Endometrial microvascular endothelial cells (primary cell): Measurements from ENCODE around the gene KDM3A. TPM values are rescaled to one million over a fixed set of nuclear protein-coding genes. Genes with fewer than 3 reads are reported as not detected.

Experiments used
- in situ Hi-C: cut with HindIII; loops from 2 replicates; pipeline ENCODE4 v1.10.0; 2017; ENCODE audit warnings: low sequenced_read_pairs, low pct_unique_long_range_greater_than_20kb; ENCODE audit errors: inconsistent ontology term
- total RNA-seq: library from RNA; depleted of rRNA; stranded (reverse); fragments of >200 nt; gene quantifications from one replicate; pipeline ENCODE4 v1.2.3, GENCODE V29; 2015; ENCODE audit errors: inconsistent ontology term

The KDM3A gene
- total RNA-seq, 1 donor from 2014 or later, result 14.7 TPM

DNA sequence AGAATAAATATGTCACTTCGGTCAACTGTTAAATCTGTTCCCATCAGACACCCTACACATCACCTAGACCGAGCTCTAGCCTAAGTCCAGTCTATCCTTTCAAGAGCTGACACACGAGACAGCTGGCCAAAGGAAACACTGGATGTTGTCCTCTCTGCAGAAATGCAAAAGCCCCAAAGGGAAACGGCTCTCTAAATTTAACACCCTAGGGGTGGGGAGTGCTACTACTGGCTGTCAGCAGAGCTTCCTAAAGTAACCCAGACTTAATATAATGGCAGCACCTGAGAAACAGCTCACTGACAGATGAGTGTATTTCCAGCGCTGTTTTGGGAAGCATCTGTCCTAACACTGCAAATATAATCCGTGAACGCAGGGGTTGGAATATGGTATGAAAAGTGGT lies 66.4 kb downstream of the KDM3A start:
- in situ Hi-C loops, result no loop called here

DNA sequence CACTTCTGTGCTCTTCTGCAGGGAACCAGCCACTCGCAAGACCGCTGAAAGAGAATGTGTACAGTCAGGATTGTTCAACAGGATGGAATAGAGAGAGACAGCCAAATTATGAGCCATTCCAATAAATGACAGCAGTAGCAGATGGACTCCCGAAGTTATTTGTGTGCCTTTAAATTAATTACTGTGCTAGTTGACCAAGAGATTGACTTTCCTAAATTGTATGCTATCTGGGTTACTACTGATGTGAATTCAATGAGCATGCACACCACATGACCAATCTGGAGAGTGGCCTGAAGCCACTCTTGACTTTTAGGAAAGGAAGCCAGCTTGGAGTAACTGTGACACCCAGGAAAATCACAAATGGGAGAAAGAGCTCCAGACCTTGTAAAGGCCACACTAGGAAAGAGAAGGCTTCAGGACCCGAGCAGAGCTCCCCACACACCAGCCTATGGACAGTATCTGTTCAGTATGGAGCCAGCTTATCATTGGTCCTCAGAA lies 69.3 kb downstream of the KDM3A start:
- in situ Hi-C loops, result no loop called here

DNA sequence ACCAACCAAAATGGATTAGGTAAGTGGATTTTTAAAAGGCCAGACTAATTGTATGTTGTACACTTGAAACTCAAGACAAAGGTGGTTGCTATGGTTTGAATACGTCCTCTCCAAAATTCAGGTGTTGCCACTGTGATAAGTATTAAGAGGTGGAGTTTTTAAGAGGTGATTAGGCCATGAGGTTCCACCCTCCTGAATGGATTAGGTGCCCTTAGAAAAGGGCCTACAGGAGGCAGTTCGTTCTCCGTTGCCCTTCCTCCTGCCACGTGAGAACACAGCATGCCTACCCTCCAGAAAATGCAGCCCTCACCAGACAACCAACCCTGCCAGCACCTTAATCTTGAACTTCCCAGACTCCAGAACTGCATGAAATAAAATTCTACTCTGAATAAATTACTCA lies 70.9 kb downstream of the KDM3A start:
- in situ Hi-C loops, result no loop called here

DNA sequence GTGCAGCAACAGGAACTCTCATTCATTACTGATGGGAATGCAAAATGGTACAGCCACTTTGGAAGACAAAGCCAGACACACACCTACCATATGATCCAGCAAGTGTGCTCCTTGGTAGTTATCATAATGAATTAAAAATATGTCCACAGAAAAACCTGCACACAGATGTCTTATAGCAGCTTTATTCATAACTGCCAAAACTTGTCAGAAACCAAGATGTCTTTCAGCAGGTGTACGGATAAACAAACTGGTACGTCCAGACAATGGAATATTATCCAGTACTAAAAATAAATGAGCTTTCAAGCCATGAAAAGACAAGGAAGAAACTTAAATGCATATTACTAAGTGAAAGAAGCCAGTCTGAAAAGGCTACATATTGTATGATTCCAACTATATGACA lies 71.7 kb downstream of the KDM3A start:
- in situ Hi-C loops, result no loop called here

DNA sequence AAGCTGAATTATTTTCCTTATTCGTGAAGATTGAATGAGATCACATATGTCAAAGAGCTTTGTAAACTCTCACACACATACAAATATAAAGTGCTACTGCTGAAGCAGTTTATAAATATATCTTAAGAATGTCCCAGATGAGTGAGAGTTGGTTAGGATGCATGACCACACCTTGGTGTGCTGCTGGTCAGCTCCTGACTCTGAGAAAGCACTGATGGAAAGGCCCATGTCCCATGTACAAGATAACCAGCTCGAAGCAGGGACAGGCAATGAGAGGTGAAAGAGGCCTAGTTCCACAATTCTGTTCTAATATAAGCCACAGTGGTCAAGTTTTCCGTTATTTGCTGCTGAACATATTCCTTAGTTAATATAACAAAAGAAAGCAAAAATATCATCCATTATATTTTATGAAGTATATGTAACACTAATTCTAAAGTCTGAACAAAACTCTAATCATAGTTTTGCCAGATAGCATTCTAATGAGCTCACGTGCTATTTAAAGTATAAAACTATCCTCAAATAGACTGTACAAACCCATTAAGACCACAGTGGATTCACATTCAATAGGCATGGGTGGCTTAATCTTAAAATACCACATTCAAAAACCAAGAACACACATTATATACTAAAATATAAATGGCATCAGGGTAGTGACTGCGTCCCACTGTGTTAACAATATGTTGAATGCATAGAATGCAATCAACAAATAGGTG lies 72.9 kb downstream of the KDM3A start:
- in situ Hi-C loops, result no loop called here

DNA sequence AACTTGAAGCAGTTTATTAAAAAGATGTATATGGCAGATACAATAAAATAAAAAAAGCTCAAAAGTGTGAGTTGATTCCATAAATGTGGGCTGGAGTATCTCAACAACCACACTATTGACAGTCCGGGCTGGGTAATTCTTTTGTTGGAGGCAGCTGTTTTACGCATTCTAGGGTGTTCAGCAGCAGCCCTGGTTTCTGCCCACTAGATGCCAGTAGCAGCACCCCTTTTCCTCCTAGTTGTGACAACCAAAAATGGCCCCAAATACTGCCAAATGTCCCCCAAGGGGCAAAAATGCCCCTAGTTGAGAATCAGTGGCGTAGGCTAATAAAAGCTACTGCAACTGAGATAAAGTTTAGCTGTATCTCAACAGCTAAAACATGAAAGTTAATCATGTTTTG lies 77.3 kb downstream of the KDM3A start:
- in situ Hi-C loops, result no loop called here

DNA sequence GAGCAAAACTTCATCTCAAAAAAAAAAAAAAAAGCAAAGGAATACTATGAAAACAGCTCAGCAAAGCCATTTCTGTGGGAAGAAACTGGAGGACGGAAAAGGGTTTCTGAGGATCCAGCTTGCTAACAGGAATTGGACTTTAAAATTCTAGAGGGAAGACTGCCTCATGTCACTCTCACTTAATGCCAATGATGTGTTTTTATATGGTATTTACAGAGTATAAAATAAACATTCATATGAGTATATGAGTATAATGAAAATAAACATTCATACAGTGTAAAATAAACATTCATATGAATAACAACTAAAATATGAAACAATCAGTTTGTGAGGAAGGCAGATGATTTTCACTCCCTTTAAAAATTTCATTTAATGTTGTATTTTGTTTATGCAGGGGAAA lies 78.2 kb downstream of the KDM3A start:
- in situ Hi-C loops, result no loop called here

DNA sequence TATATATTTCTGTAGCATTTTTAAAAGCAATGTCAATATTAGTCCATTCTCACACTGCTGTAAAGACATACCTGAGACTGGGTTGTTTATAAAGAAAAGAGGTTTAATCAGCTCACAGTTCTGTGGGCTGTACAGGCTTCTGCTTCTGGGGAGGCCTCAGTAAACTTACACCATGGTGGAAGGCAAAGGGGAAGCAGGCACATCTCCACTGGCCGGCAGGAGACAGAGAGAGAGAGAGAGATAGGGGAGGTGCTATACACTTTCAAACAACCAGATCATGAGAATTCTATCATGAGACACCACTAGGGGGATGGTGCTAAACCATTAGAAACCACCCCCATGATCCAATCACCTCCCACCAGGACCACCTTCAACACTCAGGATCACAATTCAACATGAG lies 79.0 kb downstream of the KDM3A start:
- in situ Hi-C loops, result no loop called here

DNA sequence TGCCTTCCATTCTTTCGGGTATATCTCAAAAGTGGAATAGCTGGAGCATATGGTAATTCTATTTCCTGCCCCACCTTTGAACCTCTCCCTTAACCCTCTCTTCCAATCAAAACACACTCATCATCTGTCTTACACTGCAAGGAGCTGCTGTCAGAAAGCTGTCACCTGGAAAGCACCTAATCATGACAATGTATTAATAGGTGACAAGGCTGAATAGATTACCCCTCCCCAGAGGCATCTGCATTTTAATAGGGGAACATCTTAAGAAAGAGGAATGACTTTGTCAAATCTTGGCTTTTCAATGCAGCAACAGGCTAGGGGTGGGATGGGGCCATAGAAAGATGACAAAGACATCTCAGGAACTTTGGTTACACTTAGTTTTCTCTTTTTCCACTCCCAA lies 80.8 kb downstream of the KDM3A start:
- in situ Hi-C loops, result no loop called here

DNA sequence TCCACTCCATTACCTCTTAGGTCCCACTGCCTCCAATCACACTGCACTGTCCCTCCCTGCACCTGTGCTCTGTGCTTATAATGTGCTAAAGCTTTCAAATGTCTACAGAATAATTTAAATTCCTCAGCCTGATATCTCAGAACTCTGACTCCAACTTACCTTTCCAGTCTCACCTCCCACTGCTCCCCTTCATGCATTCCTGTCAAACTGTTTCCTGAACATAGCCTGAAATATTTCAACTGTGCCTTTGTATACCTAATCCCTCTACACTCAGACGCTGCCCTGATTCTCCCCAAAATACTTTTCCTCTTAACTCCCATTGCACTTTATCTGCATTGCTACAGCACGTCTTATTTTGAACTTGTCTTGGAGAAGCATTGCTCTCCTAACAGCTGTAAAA lies 81.5 kb downstream of the KDM3A start:
- in situ Hi-C loops, result no loop called here

DNA sequence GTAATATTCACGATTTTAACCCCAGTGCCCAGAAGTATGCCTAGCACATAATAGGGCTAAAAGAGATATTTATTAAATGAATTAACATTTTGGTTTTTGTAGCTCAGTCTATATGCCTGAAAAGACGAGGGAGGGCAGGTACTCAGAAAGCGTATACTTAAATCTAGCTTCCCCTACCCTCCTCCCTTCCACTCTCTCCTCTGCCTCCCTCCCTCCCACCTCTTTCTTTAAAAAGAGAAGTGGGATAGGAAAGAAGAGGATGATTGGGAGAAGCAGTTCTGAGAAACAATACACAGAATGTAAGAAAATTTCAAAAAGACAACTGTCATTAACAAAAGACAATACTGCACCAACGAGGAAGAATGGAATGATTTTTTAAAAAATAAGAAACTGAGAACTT lies 82.3 kb downstream of the KDM3A start:
- in situ Hi-C loops, result no loop called here

DNA sequence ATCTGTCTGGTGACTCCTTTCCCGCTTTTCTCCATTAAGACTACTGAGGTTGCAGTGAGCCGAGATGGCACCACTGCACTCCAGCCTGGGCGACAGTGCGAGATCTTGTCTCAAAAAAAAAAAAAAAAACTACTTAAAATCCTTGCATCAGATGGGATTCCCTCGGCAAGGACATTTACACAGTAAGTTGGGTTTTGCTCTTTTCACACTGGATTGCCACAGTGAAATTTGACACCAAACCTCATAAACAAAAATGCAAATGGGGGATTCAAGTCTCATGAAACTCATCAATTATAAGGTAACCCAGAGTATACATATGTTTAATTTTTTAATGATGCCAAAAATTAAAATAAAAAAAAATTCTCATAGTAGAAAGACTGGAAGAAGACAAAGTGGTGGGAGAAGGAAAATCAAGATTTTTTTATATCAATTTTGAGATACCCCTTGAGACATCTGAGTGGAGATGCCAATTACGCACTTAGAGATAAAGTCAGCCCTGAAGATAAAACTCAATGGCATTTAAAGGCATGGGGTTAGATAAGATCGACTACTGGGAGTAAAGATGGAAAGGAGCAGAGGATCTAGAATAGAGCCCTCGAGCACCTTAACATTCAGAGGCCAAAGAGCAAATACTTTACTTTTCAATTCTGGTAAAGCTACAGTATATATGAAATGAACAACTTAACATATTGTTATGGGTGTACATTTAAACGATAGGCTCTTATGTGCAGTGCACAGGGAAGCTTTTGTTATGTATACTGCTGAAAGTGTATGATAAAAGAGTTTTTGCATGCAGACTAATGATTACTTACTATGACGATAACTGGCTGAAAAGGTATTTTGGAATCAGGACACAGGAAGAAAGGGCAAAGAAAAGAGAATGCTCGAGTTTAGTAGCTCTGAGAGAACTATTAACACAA lies 84.5 kb downstream of the KDM3A start:
- in situ Hi-C loops, result no loop called here

DNA sequence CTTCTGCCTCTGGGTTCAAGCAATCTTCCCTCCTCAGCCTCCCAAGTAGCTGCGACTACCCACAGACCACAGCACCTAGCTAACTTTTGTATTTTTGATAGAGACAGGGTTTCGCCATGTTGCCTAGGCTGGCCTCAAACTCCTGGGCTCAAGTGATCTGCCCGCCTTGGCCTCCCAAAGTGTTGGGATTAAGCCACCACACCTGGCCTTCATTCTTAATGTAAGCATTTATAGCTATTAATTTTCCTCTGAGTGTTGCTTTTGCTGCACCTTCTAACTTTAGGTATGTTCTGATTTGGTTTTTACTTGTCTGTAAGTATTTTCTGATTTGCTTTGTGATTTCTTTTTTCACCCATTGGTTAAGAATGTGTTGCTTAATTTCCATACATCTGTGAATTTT lies 92.4 kb downstream of the KDM3A start:
- in situ Hi-C loops, result no loop called here

DNA sequence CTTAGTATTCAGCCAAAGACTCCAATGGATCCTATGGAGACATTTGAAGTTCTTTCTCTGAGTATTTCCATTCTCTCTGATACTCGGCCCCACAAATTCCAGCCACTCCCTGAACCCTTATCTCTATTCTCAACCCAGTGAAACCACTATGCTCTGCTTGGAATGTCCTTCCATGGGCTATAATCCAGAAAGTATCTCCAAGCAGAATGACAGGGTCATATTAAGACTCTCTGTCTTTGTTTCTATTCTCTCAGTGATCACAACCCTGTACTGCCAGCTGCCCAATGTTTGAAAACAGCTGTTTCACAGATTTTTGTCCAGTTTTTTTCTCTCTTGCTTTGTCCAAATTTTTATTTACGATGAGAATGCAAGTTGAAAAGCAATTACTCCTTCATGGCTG lies 100.2 kb downstream of the KDM3A start:
- in situ Hi-C loops, result no loop called here

Other genes with a start within 250 kb of the KDM3A start
- 77.8 TPM for gene IMMT, start 245.9 kb upstream of the KDM3A start, total RNA-seq
- gene MRPL35, start 241.9 kb upstream of the KDM3A start, total RNA-seq, result 62.4 TPM
- gene REEP1, start 103.7 kb upstream of the KDM3A start, total RNA-seq, result 0.28 TPM
- gene CHMP3, start 122.1 kb downstream of the KDM3A start, total RNA-seq, result 41.5 TPM
- gene RNF103, start 182.5 kb downstream of the KDM3A start, total RNA-seq, result 16.9 TPM